GM10266 (cell line): ENCODE measurements around the gene ADORA1.

Experiments used
- DNase-seq: peaks from one replicate; pipeline ENCODE4 v3.0.0; 2012; ENCODE audit errors: extremely low spot score
- CTCF ChIP-seq: IDR thresholded peaks from 2 replicates; pipeline ENCODE4 v1.5.1; 2012; ENCODE audit warnings: mild to moderate bottlenecking, low read depth; ENCODE audit not compliant: control insufficient read depth, insufficient read depth; ENCODE audit errors: missing control alignments

ADORA1 gene

GRCh38 chr1:203127666-203128430 is at the start of gene ADORA1:
Gene ADORA1 (plus strand): TSS chr1:203127726. CDS start chr1:203128842, 1,116 bp downstream.
- TF ChIP-seq CTCF, result no peak
- DNase-seq, result no peak

- DNase-seq, result no peak
- no peak for TF ChIP-seq CTCF
These were observed 49.6 kb upstream of the ADORA1 start for GRCh38 chr1:203077956-203078355.

- DNase-seq, result no peak
These were observed 49.0 kb upstream of the ADORA1 start for GRCh38 chr1:203078478-203078877.

GRCh38 chr1:203080456-203080855 is 47.1 kb upstream of the ADORA1 start:
- DNase-seq, result no peak
- no peak for TF ChIP-seq CTCF

More at GRCh38 chr1:203078478-203078877, 49.0 kb upstream of the ADORA1 start:
- TF ChIP-seq CTCF, result no peak

GRCh38 chr1:203081465-203082230 is 45.9 kb upstream of the ADORA1 start:
- TF ChIP-seq CTCF, result no peak
- no peak for DNase-seq

- no peak for TF ChIP-seq CTCF
- DNase-seq, result no peak
These were observed 45.4 kb upstream of the ADORA1 start for GRCh38 chr1:203082231-203082505.

GRCh38 chr1:203082571-203083462 is 44.7 kb upstream of the ADORA1 start:
- no peak for TF ChIP-seq CTCF
- no peak for DNase-seq
